Mesenteric fat pad (tissue), 1 donor: ENCODE results near the gene TNFSF18. TPM values are rescaled to one million over a fixed set of nuclear protein-coding genes. Genes with fewer than 3 reads are reported as not detected.

ENCODE experiments used
- DNase-seq: peaks from one replicate; pipeline ENCODE4 v3.0.0-alpha.2; 2020; ENCODE audit warnings: low spot score
- total RNA-seq: library from RNA; stranded (reverse); fragmentation: NEBNext Ultra II Directional; extraction: Animal tissue kit (Norgen Biotek cat#: 25700); gene quantifications from one replicate; pipeline ENCODE4 v1.2.1, GENCODE V29; 2021
- donor health status: DM: yes; HTN: yes; CAD: no.

TNFSF18 gene
- total RNA-seq, 1 donor from 2014 or later: not detected

GRCh38 chr1:173039626-173040025 is 11.1 kb downstream of the TNFSF18 start:
- no peak for DNase-seq

GRCh38 chr1:173038875-173039554 is 11.7 kb downstream of the TNFSF18 start:
- no peak for DNase-seq

- no peak for DNase-seq
These were observed 26.2 kb downstream of the TNFSF18 start for GRCh38 chr1:173024543-173024942.

- no peak for DNase-seq
These were observed 27.4 kb downstream of the TNFSF18 start for GRCh38 chr1:173023343-173023742.

- no peak for DNase-seq
These were observed 30.5 kb downstream of the TNFSF18 start for GRCh38 chr1:173020138-173020750.

- DNase-seq: no peak
These were observed 32.9 kb downstream of the TNFSF18 start for GRCh38 chr1:173017792-173018191.

GRCh38 chr1:173016419-173016818 is 34.3 kb downstream of the TNFSF18 start:
- DNase-seq: no peak

- no peak for DNase-seq
These were observed 35.1 kb downstream of the TNFSF18 start for GRCh38 chr1:173015629-173016028.

- no peak for DNase-seq
These were observed 36.6 kb downstream of the TNFSF18 start for GRCh38 chr1:173014160-173014559.

- DNase-seq: no peak
These were observed 38.6 kb downstream of the TNFSF18 start for GRCh38 chr1:173012126-173012525.

- DNase-seq: no peak
These were observed 41.1 kb downstream of the TNFSF18 start for GRCh38 chr1:173009597-173009996.

GRCh38 chr1:173005196-173005864 is 45.4 kb downstream of the TNFSF18 start:
- no peak for DNase-seq

- no peak for DNase-seq
These were observed 47.6 kb downstream of the TNFSF18 start for GRCh38 chr1:173002891-173003838.

- DNase-seq: no peak
These were observed 51.4 kb downstream of the TNFSF18 start for GRCh38 chr1:172999349-172999748.

- DNase-seq: no peak
These were observed 52.8 kb downstream of the TNFSF18 start for GRCh38 chr1:172997941-172998361.

GRCh38 chr1:172993640-172994039 is 57.1 kb downstream of the TNFSF18 start:
- no peak for DNase-seq

- no peak for DNase-seq
These were observed 58.9 kb downstream of the TNFSF18 start for GRCh38 chr1:172991674-172992400.

- DNase-seq: no peak
These were observed 60.0 kb downstream of the TNFSF18 start for GRCh38 chr1:172990598-172991215.
